ENCODE results near the gene CYP4Z1.
"Not testable (repeated sequence)": the region's sequence is repeated elsewhere in the genome, so short reads cannot be mapped to it uniquely, and the experiment has no call there.

Gene CYP4Z1

DNA sequence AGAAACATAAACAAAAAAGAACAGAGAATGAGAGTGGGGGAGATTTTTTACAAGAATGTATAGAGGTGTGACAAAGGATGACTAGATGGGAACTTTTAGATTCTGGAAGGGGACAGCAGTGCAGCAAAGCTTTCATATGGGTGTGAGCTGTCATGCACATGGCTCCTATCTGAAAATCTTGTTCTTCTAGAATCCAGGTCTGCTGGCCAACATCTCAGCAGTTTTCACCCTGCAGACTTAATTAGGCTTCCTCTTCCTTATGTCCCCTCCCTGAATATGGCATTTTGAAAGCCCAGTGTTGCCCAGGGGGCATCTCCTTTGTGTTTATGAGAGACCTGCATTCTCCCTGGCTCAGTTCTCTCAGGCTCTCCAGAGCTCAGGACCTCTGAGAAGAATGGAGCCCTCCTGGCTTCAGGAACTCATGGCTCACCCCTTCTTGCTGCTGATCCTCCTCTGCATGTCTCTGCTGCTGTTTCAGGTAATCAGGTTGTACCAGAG is at the start of gene CYP4Z1:
TSS of gene CYP4Z1 (plus strand) at position 135 of the 498 bp plus-strand sequence. CDS start at position 395, 260 bp downstream.
- no peak for DNase-seq

DNA sequence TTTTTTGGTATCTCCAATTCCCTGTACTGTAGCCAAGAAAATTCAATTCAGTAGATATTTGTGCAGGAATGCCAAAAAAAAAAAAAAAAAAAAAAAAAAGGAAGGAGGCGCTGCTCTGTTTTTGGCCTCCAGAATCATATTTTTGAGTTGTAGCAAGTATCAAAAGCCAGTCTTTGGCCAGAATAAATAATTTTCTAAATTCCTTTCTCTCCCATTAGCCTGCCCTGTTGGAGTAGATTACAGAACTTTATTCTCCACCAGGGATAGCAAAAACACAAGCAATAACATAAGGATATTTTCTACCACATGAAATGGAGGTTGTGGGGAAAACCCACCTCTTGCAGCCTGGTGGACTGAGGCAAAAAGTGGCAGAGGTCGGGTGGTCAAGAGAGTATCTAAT is 46.0 kb upstream of the CYP4Z1 start:
- no peak for DNase-seq

- DNase-seq, result peak in 27 of 56 donors; percentile 2 to 63 (median 26)
Measured at GRCh38 chr1:47023268-47024140, 43.5 kb upstream of the CYP4Z1 start, which contains the start of gene CYP4X1. TSS of gene CYP4X1 (plus strand) at chr1:47023669. CDS start at chr1:47023818, 149 bp downstream.

DNA sequence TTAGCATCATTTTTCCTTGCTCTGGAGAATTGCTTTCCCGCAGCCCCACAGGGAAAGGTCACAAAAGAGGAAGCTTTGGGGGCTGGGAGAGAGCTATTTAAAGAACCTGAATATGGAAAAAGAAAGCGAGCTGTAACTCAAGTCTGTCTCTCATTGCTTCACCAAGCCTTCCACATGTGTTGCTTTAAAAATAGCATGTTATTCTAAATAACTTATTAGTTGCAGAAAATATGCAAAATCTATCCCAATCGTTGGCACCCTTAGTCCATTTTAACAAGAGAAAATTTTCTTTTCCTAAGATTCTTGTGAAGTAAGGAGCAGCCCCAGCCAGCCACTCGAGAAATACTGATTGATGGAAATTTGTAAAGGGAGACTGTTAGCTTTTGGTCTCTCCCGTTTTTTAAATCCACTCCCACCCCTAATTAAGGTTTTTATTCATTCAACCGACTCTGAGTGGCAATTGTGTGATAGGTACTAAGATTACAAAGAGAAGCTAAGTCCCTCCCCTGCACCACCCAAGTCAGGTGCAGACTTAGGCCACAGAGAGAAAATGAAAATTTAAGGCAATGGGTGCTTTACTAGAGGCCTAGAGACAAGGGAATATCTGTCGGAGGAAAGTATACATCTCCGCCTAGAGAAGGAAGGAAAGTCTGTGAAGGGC is 42.8 kb upstream of the CYP4Z1 start:
- no peak for DNase-seq

GRCh38 chr1:47030170-47030805 is 36.7 kb upstream of the CYP4Z1 start:
- no peak for DNase-seq

DNA sequence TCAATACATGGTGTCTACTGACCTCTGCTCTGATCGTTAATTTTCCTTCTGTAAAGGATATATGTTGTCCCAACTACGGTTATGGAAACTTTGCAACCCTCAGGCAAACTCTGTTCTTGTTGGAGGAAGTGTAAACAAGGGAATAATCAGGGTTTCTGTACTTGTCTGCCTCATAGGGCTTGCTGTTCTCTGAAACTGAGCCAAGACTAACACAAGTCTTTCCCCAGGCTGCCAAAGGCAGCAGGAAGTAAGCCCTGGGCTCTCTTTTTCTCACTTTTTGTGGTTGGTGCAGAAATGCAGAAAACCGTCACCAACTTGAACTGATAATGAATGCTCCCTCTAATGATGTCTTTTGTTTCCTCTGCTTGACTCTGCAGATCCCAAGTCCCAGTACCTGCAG is 36.0 kb upstream of the CYP4Z1 start:
- DNase-seq, result no peak

- DNase-seq, result no peak
Measured at GRCh38 chr1:47031585-47031984, 35.4 kb upstream of the CYP4Z1 start.

DNA sequence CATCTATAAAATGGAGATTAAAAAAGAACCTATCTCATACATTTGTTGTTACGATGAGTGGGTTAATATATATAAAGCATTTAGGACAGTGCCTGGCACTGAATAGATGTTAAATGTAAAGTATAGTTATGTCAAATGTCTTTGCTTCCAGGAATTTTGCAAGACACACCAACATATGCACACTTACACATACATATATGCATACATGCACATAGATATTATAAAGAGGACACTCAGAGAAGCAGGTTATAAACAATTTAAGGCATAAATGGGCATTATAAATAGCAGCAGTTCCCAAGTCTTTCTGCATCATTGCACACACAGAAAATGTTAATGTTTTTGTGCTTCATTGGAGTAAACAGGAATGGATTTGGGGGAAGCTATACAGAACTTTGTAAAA is 30.3 kb upstream of the CYP4Z1 start:
- no peak for DNase-seq

- DNase-seq, result no peak
Measured at GRCh38 chr1:47059376-47059775, 7.7 kb upstream of the CYP4Z1 start.

- not testable (repeated sequence) for DNase-seq
Measured at GRCh38 chr1:47069080-47069479, 2.0 kb downstream of the CYP4Z1 start.

GRCh38 chr1:47069509-47069908 is 2.5 kb downstream of the CYP4Z1 start:
- DNase-seq, result not testable (repeated sequence)

DNA sequence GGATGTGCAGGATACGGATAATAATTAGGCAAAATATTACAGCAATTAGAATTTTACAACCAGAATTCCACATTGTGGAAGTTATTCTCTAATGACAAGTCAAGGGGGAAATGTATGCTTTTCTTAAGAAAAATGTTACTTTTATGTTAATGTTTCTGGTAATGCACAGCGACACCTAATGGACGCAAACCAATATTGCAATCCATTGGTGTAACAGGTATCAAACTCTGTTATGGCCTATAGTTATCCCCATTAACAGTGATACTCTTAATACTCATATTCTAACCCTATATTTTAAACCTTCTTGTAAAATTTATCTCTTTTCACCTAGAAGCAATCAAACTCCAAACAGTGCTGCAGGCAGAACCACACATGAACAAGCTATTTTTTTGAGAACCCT is 22.3 kb downstream of the CYP4Z1 start:
- DNase-seq, result peak in 2 of 56 donors; percentile 1 to 25

DNA sequence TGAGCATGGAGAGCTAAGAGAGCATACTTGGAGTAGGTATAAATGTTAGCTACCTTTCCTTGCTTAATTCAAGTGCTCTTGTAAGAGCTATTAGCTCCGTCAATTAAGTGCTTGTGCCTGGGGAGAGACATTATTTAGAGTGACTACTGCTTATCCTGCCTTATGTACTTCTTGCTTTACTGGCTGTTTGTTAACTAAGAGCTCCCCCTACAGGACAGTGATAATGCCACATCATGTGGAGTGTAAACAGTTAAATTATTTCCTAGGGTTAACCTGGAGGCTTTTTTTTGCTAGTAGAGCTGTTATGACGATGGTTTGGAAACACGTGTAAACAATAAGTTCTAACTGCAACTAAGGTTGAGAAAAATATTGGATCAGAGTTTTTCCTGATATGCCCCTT is 24.4 kb downstream of the CYP4Z1 start:
- DNase-seq, result not testable (repeated sequence)

- no peak for DNase-seq
Measured at GRCh38 chr1:47104816-47105215, 37.8 kb downstream of the CYP4Z1 start.

DNA sequence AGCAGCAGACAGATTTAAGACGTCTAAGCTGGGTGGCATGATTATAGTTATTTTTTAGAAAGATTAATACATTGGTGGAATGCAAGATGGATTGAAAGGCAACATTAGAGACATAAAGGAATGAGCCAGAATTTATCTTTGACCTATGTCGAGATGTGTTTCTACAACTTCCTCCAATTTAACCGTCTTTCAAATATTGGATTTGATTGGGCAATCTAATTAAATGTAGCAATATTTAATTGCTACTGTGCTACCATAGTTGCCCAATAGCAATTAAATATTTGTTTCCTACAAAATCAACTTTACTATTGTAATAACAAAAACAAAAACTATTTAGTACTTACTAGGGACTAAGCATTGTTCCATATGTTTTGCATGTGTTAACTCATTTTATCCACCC is 39.8 kb downstream of the CYP4Z1 start:
- DNase-seq, result no peak

GRCh38 chr1:47107851-47108574 is 41.0 kb downstream of the CYP4Z1 start:
- not testable (repeated sequence) for DNase-seq

GRCh38 chr1:47109482-47109881 is 42.5 kb downstream of the CYP4Z1 start:
- not testable (repeated sequence) for DNase-seq

DNA sequence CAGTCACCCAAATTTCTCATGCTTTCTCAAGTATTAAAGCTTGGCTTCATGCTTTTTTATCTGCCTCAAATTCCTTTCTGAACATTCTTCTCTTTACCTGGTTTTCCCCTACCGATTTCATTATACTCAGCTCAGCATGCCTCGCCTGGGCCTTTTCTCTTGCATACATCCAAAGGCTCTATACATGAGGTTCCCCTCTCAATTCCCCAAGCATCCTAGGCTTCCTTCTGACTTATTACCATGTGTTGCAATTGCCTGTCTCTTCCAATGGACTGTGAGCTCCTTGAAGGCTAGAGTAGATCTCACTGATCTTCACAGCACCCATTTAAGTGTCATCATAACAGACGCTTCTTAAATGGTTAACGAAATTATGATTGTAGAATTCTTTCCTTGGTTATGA is 46.1 kb downstream of the CYP4Z1 start:
- no peak for DNase-seq

GRCh38 chr1:47121039-47121438 is 54.0 kb downstream of the CYP4Z1 start:
- not testable (repeated sequence) for DNase-seq

GRCh38 chr1:47124834-47125233 is 57.8 kb downstream of the CYP4Z1 start:
- not testable (repeated sequence) for DNase-seq

DNA sequence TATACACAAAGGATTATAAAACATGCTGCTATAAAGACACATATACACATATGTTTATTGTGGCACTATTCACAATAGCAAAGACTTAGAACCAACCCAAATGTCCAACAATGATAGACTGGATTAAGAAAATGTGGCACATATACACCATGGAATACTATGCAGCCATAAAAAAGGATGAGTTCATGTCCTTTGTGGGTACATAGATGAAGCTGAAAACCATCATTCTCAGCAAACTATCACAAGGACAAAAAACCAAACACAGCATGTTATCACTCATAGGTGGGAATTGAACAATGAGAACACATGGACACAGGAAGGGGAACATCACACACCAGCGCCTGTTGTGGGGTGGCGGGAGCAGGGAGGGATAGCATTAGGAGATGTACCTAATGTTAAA is 60.0 kb downstream of the CYP4Z1 start:
- not testable (repeated sequence) for DNase-seq

All from amygdala (tissue), 56 donors.